Islet of Langerhans (tissue), 1 donor: Measurements from ENCODE around the gene MCRIP2.

ENCODE experiments used
- FAIRE-seq: peaks from one replicate; lab custom pipeline; 2011; peaks lifted over from hg19 to GRCh38; lab: Jason Lieb, UNC

The MCRIP2 gene

DNA sequence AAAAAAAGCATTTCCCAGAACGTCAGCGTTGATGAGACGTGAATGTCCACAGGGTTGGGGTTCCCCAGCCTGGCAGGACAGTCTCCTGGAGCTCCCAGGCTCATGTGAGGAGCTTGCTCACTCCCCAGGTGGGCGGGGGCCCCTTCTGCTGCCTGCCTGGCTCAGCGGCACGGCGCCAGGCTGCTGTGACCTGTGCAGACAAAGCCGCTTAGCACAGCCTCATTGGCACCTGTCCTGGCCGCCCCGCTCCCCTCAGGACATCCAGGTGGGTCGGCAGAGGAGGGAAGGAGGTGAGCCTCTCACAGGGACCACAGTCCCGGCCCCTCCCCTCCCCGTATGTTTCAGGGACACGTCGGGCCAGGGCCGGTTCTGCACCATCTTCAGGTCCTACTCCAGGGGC is 23.8 kb upstream of the MCRIP2 start:
- FAIRE-seq = no peak

DNA sequence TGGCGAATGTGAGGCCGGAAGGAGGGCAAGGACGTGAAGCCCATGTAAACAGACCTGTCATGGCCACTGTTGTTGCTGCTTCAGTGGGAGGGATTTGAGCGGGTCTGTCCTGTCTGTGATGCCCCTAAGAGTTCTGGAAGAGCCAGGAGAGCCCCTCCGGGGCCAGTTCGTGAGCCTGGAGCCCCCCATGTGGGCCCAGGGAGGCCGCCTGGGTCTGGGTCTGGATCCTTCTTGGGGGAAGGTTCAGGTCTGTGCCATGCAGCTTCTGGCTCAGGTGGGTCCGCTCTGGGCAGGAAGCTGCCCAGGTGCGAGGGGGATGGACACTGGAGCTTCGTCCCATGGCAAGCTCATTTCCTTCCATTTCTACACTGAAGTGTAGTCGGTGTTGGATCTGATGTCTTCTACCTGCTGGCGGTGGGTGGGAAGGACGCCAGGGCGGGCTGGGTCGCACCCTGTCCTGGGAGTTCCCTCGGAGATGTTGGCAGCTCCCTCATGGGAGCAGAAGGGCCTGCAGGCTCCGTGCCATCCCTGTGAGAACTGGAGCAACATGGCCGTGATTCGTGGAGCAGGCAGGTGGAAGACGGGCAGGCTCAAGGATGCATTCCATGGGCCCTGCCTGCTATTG is 22.0 kb upstream of the MCRIP2 start:
- FAIRE-seq = no peak

DNA sequence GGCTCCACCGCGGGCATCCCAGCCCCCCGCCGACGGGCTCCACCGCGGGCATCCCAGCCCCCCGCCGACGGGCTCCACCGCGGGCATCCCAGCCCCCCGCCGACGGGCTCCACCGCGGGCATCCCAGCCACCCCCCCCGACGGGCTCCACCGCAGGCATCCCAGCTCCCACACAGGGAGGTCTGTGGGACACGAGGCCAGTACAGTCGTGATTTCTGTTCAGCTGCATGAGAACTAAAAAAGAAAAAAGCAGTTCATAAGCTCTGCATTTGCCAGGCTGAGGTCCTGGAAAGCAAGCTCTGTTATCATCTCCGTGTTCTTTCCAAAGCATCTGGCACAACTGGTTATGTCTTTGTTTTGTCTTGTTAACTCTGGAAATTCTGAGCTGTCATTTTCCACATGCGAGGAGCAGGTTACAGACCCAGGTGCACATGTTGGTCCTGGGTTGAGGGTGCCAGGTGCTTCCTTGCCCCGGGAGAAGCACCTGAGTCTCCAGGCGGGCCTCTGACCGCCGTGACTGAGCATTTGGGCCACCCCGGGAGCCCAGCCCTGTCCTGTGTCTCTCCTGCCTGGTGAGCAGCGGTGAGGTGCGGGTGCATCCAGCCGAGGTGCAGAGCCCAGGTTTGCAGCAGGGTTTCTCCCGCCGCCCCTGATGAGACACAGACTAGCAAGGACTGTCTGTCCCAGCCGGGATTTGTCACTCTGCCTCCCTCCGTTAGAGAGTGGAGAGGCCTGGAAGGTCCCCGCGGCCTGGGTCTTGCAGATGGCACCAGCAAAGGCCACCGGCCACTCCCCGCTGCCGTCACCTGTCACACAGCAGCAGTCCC is 20.7 kb upstream of the MCRIP2 start:
- FAIRE-seq = no peak

DNA sequence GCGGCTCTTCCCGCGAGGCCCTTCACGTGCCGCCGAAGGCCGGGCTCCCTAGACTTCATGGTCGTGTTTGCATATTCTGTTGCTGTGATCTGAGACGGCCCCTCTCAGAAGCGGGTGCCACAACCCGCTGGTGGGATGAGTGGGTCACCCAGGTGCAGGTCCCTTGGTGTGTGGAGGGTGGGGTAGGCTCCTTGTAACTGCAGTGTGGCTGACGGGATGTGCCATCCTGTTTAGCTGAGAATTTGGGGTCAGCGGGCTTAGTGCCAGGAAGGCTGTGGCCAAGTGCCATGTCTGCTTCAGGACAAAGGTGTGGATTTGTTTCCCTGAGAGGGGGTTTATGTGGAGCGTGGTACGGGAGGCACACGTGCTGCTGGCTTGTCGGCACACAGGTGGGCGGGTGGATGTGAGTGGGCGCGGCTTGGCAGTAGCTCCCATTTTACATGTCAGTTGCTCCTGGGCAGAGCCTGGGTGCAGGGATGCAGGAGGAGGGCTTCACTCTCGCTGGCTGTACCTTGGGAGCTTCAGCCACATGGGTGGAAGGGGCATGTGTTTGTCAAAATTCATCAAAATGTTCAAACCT is 20.0 kb upstream of the MCRIP2 start:
- FAIRE-seq = no peak

DNA sequence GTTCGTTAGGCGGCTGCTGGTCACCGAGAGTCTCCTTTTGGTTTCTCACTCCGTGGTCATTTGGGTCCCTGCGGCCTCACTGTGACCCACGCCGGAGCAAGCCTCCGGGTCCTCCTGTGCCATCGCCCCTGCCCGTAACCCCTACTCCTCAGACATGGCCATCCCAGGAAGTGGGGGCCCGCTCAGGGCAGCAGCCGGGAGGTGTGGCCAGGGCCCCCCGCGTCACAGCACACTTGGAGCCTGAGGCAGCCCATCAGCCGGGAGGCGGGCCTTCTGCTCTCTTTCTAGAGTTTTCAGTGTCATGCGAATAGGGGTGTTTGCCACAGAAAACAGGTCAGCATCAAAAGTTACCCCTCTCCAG is 18.7 kb upstream of the MCRIP2 start:
- FAIRE-seq = no peak

DNA sequence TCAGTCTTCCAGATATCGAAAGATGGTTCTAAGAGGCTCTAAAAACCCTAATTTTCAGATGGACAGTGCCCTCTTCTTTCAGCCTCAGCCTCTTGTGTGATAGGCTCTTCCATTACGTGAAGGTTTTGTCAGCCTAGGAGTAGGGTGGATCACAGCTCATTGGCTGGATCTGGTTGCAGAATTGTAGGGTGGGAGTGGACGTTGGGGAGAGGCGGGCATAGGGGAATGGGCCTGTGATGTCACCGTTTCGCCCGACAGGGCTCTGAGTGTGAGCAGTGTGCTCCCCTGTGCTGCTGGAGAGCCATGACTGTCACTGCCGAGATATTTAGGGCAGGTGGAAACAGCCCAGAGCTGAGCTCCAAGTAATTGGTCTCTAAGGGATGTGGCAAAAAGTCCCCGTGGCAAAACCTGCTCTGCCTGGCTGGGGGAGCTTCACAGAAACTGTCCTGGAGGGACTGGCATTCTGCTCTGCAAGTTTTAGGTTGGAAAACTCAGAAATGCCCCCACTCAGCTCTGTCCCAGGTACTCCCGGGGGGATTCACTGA is 17.0 kb upstream of the MCRIP2 start:
- no peak for FAIRE-seq

DNA sequence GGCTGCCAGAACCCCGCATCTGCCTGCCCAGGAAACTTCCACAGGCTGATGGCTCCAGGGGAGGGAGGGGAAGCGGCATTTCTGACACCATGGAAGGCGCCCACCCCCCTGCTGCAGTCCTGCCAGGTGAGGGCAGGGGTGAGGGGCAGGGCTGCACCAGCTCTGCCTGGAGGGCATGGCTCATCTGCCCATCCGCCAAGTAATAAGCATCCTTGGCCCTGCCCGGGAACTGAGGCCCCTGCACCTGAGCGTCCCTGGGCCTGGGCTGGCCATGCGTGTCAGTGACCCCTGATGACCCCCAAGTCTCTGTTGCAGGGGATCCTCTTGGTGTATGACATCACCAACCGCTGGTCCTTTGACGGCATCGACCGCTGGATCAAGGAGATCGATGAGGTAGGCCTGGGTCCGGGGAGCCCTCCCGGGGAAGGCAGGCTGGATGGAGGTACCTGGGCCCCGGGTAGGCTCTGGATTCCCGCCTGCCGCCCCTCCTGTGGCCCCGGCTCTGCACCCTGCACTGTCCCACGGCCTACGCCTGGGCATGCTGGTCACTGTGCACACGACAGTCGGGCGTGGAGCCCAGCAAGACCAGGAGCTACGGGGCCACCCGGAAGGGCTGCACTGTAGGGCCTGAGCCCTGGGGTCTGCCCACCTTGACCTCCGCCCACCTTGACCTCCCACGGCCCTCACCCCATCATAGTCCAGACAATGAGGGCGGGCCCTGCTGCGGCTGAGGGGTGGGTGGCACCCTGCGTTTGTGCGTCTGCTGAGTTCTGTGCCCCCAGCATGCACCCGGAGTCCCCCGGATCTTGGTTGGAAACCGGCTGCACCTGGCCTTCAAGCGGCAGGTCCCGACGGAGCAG is 16.3 kb upstream of the MCRIP2 start:
- FAIRE-seq = no peak

GRCh38 chr16:625977-626765 is 15.5 kb upstream of the MCRIP2 start:
- FAIRE-seq = no peak

- FAIRE-seq = no peak
These were observed 14.7 kb upstream of the MCRIP2 start for GRCh38 chr16:626787-627453.

- FAIRE-seq = no peak
These were observed 14.0 kb upstream of the MCRIP2 start for GRCh38 chr16:627454-628239.

- no peak for FAIRE-seq
These were observed 13.1 kb upstream of the MCRIP2 start for GRCh38 chr16:628321-629061.

- no peak for FAIRE-seq
These were observed 12.3 kb upstream of the MCRIP2 start for GRCh38 chr16:629185-629832.

DNA sequence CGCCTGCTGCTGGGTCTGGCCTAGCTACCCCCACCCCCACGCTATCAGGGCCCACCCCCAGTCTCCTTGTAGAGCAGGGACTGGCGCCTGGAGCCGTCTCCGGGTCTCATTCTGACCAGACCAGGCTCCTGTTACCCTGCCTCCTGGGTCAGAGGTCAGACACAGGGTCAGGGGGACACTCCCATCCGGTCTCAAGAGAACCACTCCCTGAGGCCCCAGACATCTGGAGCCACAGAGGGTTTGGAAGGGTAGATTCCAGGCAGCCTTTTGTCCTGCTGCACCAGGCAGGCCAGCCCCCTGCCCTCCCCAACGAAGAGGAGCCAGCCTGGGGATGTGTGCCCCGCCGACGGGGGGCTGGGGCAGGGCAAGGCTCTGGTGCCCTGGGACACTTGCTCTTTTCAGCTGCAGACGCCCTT is 11.8 kb upstream of the MCRIP2 start:
- no peak for FAIRE-seq

GRCh38 chr16:630249-630814 is 11.3 kb upstream of the MCRIP2 start:
- FAIRE-seq = no peak

GRCh38 chr16:630815-631405 is 10.7 kb upstream of the MCRIP2 start, which contains the start of gene WFIKKN1:
Gene WFIKKN1, plus strand, starts transcription at chr16:630985. Its CDS starts 269 bp downstream, at chr16:631254.
- FAIRE-seq = no peak

DNA sequence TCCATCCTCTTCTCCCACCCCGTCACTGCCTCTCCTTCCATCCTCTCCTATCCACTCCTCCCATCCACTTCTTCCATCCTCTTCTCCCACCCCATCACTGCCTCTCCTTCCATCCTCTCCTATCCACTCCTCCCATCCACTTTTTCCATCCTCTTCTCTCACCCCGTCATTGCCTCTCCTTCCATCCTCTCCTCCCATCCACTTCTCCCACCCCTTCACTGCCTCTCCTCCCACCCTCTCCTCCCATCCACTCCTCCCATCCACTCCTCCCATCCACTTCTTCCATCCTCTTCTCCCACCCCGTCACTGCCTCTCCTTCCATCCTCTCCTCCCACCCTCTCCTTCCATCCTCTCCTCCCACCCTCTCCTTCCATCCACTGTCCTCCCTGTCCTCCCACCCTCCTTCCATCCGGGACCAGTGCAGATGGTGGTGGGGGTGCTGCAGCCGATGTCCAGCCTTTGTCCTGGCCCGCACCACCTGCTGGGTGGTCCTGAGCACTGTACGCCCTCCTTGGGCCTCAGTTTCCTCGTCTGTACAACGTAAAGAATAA is 9.7 kb upstream of the MCRIP2 start:
- no peak for FAIRE-seq

DNA sequence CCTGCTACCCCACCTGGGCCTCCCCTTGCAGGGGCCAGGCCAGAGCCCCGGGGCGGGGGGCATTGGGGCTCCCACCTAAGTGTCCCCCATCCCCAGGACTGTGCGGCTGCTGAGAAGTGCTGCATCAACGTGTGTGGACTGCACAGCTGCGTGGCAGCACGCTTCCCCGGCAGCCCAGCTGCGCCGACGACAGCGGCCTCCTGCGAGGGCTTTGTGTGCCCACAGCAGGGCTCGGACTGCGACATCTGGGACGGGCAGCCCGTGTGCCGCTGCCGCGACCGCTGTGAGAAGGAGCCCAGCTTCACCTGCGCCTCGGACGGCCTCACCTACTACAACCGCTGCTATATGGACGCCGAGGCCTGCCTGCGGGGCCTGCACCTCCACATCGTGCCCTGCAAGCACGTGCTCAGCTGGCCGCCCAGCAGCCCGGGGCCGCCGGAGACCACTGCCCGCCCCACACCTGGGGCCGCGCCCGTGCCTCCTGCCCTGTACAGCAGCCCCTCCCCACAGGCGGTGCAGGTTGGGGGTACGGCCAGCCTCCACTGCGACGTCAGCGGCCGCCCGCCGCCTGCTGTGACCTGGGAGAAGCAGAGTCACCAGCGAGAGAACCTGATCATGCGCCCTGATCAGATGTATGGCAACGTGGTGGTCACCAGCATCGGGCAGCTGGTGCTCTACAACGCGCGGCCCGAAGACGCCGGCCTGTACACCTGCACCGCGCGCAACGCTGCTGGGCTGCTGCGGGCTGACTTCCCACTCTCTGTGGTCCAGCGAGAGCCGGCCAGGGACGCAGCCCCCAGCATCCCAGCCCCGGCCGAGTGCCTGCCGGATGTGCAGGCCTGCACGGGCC is 8.9 kb upstream of the MCRIP2 start:
- no peak for FAIRE-seq
